Hindlimb muscle (tissue), 1 donor: ENCODE measurements around the gene SIPA1. TPM values are rescaled to one million over a fixed set of nuclear protein-coding genes. Genes with fewer than 3 reads are reported as not detected.

Source experiments
- polyA plus RNA-seq: library from polyadenylated mRNA; unstranded; fragments of 120-200 nt; gene quantifications from one replicate; pipeline ENCODE4 v1.2.1, GENCODE V29; 2013; ENCODE audit not compliant: insufficient read length

Gene SIPA1
- polyA plus RNA-seq, 1 donor = 41.7 TPM

Other genes starting within 250 kb of the SIPA1 start
- gene NEAT1, start 215.3 kb upstream of the SIPA1 start, polyA plus RNA-seq = 88.9 TPM
- 191 TPM for gene MALAT1, start 139.1 kb upstream of the SIPA1 start, polyA plus RNA-seq
- 54.1 TPM for gene SCYL1, start 113.0 kb upstream of the SIPA1 start, polyA plus RNA-seq
- 126 TPM for gene LTBP3, start 79.7 kb upstream of the SIPA1 start, polyA plus RNA-seq
- gene ZNRD2, start 67.6 kb upstream of the SIPA1 start, polyA plus RNA-seq = 61.4 TPM
- 52.5 TPM for gene FAM89B, start 65.6 kb upstream of the SIPA1 start, polyA plus RNA-seq
- 391 TPM for gene EHBP1L1, start 62.0 kb upstream of the SIPA1 start, polyA plus RNA-seq
- 1.8 TPM for gene KCNK7, start 42.3 kb upstream of the SIPA1 start, polyA plus RNA-seq
- 33.6 TPM for gene MAP3K11, start 23.9 kb upstream of the SIPA1 start, polyA plus RNA-seq
- gene PCNX3, start 22.3 kb upstream of the SIPA1 start, polyA plus RNA-seq = 21.7 TPM
- 50.6 TPM for gene RELA, start 24.8 kb downstream of the SIPA1 start, polyA plus RNA-seq
- gene KAT5, start 74.2 kb downstream of the SIPA1 start, polyA plus RNA-seq = 39.2 TPM
- 25.7 TPM for gene RNASEH2C, start 82.7 kb downstream of the SIPA1 start, polyA plus RNA-seq
- 2.1 TPM for gene AP5B1, start 142.9 kb downstream of the SIPA1 start, polyA plus RNA-seq
- gene OVOL1, start 149.0 kb downstream of the SIPA1 start, polyA plus RNA-seq = not detected
- gene SNX32, start 195.9 kb downstream of the SIPA1 start, polyA plus RNA-seq = 1.6 TPM
- 626 TPM for gene CFL1, start 220.1 kb downstream of the SIPA1 start, polyA plus RNA-seq
- gene MUS81, start 222.3 kb downstream of the SIPA1 start, polyA plus RNA-seq = 52.3 TPM
- 87.9 TPM for gene EFEMP2, start 234.7 kb downstream of the SIPA1 start, polyA plus RNA-seq
- 0.81 TPM for gene CTSW, start 241.7 kb downstream of the SIPA1 start, polyA plus RNA-seq